Measurements from ENCODE around the gene PTPRN2.
"Not testable (repeated sequence)": the region's sequence is repeated elsewhere in the genome, so short reads cannot be mapped to it uniquely, and the experiment has no call there.

PTPRN2 gene

DNA sequence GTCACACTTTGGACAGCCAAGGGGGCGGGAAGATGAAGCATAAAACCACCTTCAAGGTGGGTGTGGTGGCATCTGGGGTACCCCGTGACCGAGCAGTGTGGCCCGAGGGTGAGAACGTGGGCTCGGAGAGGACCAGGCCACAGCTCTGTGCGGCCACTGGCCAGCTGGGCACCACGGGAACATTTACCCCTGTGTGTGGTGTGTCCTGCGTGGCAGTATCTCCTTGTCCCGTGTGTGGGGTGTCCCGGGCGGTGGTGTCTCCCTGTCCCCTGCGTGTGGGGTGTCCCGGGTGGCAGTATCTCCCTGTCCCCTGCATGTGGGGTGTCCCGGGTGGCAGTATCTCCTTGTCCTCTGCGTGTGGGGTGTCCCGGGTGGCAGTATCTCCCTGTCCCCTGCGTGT lies 680.5 kb downstream of the PTPRN2 start:
- no peak for DNase-seq

DNA sequence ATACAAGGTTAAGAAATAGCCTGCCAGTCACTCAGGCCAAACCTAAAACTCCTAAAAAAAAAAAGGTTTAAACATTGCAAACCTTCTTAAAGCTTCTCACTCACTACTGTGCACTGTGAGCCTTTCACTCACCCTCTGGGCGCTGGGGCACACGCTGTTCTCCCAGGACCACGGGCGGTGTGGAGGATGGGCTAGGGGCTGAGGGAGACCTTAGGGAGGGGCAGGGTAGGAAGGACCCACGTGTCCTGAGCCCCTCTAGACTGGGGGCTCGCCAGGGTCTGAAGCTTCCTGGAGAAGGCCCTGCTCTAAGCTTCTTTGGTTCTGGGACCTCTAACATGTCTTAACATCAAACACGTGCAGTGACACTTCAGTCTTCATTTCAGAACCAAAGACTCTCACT lies 681.0 kb downstream of the PTPRN2 start:
- DNase-seq: no peak

DNA sequence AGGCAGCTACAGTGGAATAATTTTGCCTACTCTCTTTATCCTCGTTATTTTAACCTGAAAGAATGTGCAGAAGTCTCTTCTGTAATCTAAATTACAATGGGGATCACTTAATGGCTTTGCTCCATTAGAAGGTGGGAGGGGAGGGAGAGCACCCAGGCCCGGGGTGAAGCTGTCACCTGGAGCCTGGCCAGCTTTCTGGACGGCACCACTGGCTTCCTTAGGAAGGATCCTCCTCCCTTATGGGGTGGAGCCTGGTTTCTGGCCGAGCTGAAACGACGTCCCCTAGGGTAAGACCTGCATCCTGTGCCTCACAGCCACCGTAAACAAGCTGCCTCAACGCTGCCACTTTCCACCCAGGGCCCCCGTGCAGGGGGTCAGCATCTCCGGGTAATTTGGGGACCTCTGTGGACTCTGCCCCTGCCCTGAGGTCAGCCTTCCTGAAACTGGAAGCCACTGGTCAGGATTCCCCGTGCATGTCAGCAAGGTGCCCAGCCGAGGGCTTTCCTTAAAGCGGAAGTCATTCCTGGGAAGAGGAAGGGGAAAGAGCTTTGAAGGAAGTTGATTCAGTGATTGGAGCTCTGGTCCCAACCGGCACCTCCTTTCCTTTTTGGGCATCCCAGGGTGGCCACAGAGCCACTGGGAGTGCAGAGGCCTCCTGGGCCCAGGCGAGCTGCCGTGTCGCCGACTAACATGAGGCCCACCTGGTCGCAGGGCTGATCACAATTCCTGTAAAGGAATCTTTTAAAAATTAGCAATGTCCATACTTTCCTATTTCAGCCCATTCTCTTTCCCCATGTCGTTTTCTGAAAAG lies 681.8 kb downstream of the PTPRN2 start:
- no peak for DNase-seq

DNA sequence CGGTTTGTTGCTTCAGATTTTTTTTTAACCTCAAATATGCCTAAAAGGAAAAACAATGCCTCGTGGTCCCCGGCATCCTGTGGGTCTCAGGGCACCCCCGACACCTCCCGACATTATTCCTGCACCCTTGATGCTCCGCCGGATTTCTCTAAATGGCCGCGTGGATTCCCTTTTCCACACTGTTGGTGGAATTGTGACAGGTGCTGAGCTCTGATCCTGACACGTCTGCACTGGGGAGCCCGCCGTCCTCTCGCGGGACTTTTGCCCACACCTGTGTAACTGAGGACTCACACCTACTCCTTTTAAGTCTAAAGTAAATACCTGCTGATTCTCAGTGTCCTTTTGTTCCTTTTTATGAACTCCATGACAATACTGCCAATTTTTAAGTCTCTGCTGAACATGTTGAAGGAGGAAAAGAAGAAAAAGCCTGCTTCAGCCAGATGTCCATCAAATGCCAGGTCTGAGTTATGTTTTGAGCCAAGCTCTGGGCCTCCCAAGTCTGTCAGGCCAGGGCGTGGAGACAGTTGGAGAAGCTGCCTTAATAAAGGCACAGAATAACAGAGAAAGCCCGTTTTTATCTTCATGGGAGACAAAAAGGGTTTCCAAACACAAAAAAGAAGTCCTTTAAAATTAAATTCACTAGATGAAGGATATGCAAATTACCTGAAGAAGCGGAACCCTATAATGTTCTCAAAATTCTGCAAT lies 682.6 kb downstream of the PTPRN2 start:
- DNase-seq: no peak

DNA sequence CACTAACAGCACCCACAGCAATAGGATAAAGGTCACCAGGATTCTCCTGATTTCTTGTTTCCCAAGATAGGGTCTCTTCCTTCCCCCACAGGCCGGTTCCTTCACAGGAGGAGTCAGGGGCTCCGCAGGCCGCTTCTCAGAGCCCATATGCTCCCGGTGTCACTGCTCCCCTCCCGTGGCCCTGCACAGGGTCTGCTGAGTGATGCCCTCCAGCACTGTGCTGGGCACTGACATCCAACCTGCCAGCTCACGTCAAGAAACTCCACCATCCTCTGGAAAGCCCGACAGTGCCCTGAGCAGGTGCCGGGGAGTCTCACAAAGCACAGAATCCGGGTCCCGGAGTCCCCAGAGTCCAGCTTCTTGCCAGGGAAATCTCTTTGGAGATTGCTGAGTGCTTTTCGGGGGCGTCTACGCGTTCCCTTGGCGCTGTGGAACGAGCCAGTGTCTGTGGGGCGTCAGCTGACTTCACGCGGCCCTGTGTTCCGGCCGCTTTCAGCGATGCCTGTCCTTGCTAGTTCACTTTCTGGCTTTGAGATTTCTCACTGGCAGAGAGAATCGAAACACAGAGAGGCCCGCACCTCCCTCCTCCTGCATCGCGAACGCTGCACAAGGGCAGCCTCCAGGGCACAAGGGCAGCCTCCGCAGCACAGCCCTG lies 683.3 kb downstream of the PTPRN2 start:
- no peak for DNase-seq

DNA sequence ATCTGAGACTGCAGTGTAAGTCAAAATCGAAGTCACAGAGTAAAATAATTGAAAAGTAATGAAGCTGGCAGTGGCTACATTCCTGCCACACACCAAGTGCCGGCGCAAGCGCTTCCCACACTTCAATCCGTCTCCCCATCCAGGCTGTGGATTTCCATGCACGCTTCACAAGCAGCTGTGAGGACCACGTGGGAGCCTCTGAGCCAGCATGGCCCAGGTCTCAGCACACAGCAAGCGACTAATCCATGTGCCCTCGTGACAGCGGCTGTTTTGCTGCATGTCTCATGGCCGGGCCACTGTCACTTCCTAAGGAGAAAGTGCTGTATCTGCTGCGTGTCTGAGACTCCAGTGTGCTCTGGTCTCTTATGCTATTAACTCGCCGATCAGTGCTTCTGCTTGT lies 683.9 kb downstream of the PTPRN2 start:
- no peak for DNase-seq

DNA sequence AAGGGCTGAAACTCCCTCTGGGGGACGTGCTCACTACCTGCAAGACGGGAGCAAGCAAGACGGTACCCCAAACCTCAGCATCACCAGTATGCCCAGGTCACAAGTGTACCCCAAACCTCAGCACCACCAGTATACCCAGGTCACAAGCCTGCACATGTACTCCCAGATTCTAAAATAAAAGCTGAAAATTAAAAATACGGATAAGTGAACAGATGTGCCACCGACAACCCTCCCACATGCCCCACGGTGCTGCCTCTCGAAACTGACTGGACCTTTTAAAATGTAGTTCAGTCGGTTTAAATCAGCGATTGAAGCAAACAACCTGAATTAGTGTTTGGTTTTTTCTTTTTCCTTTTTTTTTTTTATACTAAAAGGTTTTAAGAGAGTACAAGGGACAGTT lies 684.3 kb downstream of the PTPRN2 start:
- no peak for DNase-seq

DNA sequence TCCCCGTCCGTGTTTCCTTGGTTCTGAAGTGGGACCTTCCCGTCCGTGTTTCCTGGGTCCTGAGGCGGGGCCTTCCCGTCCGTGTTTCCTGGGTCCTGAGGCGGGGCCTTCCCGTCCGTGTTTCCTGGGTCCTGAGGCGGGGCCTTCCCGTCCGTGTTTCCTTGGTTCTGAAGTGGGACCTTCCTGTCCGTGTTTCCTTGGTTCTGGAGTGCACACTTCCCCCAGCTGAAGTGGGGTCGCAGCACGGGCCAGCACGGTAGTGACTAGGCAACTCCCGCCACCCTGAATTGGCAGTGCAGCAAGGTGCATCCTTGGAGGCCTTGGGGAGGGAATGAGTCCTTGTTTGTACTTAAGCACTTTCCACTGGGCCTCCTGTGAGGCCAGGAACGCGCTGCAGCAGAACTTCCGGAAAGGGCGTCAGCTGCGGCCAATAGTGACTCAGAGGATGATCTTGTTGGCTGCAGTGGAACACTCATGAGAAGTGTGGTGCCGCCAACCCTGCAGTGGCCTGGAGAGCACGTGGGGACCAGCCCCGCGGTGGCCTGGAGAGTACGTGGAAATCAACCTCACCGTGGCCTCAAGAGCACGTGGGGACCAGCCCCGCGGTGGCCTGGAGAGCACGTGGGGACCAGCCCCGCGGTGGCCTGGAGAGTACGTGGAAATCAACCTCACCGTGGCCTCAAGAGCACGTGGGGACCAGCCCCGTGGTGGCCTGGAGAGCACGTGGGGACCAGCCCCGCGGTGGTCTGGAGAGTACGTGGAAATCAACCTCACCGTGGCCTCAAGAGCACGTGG lies 685.6 kb downstream of the PTPRN2 start:
- not testable (repeated sequence) for DNase-seq

DNA sequence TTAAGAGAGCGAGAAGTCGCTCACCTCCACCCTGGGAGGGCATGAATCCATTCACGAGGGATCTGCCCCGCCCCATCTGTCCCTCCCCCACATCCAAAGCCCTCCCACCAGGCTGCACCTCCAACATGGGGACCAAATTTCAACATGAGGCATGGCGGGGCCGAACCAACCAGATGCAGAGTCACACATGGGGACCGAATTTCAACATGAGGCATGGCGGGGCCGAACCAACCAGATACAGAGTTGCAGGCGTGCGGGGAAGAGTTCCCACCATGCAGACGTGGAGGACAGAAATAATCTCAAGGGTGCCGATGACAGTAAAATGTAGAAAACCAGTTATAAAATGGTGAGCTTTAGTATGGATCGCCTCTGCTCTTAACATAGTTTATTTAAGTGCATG lies 686.5 kb downstream of the PTPRN2 start:
- no peak for DNase-seq

DNA sequence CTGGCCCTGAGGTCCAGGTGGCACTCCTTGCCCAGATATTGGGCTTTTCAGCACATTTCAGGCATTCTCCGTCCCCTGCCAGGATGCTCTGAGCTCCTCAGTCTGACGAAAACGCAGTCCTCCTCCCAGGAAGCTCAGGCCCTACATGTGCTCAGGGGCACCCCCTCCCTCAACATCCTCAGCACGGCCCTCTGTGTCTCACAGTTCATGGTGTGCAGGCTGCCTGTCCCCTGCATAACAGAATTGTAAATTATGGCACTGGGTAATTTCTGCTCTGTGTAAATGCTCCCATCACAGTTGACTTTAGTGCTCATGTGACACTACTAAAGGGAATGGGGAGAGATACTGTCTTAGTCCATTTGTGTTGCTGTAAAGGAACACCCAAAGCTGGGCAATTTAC lies 687.1 kb downstream of the PTPRN2 start:
- DNase-seq: no peak

DNA sequence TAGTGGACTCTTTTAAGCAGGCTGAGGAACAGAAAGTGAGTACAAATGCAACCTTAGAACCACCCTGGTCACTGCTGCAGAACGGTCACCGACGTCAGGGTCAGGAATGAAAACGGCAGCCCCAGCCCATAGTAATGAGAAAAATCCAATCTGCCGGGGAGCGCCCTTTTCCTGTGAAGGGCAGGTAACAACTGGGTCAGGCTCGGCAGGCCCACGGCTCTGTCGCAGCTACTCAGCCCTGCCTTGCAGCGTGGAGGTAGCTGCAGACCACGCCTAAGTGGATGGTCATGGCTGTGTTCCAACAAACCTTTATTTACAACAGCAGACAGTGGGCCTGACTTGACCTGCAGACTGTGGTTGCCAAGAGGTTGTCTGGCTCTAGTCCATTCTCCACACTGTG lies 687.6 kb downstream of the PTPRN2 start:
- no peak for DNase-seq

DNA sequence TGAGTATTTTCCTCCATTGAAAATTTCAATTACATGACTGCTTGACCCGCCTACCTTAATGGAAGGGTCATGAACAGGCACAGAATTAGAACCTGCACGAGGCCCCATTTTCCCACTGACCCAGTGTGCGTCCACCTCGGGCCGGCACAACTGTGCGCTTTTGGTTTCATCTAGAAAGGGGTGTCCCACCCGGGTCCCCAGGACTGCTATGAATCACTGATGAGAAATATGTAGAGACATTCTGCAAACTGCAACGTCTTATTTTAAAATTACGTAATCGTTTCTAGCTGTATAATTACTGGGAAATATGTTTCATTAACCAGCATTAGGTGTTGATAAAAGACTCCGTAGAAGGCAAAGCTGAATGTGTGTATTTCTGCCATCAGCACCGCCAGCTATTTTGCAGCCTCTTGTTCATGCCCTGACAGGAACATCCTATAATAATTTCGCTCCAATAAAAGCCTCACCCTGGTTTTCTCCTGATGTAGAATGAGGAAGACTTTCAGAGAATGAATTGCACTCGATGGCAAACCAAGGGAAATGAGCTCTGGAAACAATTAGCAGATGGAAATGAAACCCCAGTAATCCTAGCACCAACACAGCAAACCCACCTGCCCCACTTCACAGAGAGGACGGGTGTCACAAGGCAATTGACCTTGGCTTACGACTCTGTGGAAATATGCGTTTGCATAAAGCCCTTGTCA lies 688.7 kb downstream of the PTPRN2 start:
- DNase-seq: no peak

DNA sequence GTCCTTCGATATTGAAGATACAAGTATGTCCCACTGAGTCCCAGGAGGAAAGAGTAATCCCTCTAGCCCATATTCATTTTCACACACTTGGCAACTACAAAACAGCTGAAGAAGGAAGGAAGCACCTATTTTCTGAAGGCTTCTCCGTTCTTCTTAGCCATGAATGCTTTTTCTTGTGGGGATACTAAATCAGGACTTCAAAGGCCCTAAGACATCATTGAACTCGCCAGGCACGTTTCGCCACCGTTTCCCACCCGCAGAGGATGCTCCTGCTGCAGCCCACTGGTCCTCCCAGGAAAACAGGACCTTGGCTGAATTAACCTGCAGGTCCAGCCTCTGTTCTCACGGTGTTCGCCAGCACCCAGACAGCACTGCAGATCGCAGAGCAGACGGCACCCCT lies 689.4 kb downstream of the PTPRN2 start:
- no peak for DNase-seq

DNA sequence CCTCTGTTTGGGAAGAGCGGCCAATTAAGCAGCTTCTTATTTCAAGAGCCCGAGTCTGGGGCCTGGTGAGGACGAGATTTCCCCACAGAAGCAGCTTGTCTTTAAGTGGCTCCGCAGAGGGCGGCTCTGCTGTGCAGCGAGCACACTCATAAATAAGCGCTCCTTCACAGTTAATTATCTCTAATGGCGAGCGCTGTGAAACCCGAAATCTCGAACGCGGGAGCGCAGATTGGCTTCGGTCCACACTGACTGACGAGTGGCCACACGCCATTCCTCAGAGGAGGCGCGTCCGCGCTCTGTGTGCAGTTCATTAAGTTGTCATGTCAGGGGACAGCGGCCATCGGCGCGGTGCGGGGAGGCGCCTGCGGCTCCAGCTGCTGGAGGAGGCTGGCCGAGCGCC lies 689.9 kb downstream of the PTPRN2 start:
- no peak for DNase-seq

DNA sequence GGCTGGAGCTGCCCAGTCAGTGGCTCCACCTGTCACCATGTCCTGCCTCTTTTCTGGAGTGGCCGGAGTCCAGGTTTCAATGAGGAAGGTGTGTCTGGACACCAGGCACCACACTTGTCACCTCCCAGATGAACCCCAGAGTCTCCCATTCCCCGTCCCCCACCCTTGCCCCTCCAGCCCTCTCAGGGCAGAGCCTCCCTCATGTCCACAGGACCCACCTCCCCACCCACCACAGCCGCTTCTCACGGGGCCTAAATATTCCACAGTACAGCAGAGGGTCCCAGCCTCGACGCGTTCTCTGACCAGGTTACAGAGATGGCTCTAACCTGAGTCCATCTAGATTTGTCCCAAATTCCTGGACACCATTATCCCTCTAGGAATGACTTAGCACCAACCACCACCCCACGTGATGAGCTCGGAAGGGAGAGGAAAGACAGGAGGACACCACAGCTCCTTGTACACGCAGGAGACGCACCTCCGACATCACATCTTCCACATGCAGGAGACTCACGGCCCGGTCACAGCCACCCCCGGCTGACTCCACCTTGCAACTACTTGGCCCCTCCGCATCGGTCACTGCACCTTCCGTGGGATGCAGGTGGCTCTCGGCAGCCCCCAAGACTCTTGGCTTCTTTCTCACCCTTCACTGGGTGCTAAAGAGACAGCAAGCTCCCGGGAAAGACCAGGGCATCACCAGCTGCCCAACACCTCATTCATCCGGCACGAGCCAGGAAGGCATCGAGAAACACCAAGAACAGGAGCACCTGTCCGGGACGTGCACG lies 690.7 kb downstream of the PTPRN2 start:
- no peak for DNase-seq

DNA sequence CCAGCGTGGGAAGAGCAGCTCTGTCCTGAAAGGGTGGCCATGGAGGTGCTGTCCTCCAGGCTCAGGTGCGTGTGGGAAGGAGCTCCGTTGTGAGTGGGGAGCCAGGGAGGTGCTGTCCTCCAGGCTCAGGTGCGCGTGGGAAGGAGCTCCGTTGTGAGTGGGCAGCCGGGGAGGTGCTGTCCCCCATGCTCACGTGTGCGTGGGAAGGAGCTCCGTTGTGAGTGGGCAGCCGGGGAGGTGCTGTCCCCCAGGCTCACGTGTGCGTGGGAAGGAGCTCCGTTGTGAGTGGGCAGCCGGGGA lies 691.3 kb downstream of the PTPRN2 start:
- DNase-seq: not testable (repeated sequence)

DNA sequence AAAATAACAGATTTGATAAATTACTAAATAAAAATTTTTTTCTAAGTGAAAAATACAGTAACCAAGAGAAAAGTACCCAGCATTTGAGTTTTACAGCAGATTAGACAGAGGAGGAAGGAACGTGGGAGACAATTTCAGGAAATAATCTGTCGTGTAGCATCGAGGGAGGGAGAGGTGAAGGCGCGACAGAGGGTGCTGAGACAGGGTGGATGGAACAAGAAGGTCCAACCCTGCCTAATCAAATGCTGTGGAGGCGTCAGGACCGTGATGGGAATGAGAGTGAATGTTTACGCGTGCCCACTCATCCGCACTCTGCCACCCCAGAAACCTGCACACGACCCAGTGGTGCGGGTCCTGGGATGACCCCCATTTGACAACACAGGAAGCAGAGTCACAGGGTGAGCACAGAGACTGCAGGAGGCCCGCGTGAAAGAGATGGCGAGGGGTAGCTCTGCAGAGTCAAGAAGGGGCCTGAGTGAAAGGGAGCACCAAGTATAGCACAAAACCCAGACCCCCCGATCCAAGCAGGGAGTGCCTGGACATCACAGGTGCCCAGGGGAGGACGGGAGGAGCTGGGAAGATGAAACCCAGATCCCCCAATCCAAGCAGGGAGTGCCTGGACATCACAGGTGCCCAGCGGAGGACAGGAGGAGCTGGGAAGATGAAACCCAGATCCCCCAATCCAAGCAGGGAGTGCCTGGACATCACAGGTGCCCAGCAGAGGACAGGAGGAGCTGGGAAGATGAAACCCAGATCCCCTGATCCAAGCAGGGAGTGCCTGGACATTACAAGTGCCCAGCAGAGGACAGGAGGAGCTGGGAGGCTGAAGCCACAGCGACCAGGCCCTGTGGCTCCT lies 691.9 kb downstream of the PTPRN2 start:
- DNase-seq: no peak

DNA sequence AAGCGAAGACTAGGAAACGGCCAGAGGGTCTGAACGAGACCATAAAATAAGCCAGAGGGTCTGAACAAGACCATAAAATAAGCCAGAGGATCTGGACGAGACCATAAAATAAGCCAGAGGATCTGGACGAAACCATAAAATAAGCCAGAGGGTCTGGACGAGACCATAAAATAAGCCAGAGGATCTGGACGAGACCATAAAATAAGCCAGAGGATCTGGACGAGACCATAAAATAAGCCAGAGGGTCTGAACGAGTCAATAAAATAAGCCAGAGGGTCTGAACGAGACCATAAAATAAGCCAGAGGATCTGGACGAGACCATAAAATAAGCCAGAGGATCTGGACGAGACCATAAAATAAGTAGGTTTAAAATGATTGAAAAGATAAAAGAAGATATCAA lies 692.5 kb downstream of the PTPRN2 start:
- DNase-seq: not testable (repeated sequence)

DNA sequence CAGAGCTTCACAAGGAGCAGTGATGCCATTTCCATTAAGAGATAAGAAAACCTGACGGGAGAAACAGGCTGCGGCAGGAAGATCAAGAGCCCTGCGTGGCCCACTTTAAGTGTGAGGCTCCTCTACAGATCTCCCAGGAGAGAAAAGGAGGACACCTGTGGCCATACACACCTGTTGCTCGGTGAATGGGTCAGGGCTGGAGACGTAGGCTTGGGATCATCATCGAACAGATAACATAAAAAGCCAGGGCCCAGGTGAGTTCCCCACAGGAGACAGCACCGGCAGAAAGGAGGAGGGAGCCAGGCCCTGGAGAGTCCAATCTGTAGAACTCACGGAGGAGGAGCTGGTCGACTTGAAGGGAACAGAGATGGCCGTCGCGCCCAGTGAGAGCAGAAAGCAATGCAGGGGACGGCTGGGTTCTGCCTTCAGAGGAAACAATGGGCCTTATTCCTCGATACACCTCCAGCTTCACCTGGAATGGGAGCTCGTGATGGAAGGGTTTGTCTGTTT lies 694.0 kb downstream of the PTPRN2 start:
- no peak for DNase-seq

DNA sequence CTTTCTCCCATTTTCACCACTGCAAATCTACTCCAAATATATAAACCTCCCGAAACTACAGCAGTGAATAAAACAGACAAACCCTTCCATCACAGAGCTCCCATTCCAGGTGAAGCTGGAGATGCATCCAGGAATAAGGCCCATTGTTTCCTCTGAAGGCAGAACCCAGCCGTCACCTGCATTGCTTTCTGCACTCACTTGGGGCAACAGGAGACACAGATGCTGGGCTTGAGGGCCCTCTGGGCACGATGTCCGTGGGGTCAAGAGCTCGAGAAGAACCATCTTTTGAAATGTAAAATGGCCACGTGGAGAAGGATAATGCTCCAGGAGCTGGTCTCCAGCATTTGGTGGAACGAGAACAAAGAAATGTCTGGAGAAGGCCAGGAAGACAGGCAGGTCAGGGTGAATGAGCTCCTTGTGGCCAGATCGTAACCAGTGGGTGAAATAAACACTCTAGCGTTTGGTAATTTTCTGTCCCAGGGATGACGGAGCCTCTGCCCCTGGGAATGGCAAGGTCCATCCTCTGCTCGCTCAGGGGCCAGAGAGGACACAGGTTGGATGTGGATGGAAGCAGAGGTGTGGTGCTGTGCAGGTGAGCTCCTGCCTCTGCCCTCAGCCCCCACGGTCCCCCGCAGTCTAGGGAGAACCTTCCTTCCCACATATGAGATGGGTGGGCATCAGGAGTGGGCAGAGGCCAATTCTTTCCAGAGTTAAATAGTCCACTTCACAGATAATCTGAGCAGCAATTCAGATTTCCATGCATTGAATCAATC lies 694.7 kb downstream of the PTPRN2 start:
- DNase-seq: no peak

All from fibroblast of skin of abdomen (primary cell).